Astrocyte (in vitro differentiated cells and primary cell): ENCODE data around the gene ONECUT3. TPM values are rescaled to one million over a fixed set of nuclear protein-coding genes. Genes with fewer than 3 reads are reported as not detected.
A peak's percentile ranks its signal among the peaks of the same experiment; 100 is the strongest.

Source experiments
- DNase-seq: peaks from one replicate; pipeline ENCODE4 v3.0.0-alpha.2; 2010; ENCODE audit warnings: low read depth
- FAIRE-seq: peaks from 2 replicates; lab custom pipeline; 2011; peaks lifted over from hg19 to GRCh38; lab: Jason Lieb, UNC
- H2AFZ ChIP-seq: 2 replicates; pipeline ENCODE4 v1.6.0; 2012; ENCODE audit warnings: low read depth, low read length, inconsistent platforms
- H3K27ac ChIP-seq: 2 replicates; pipeline ENCODE4 v1.5.1; 2011; ENCODE audit warnings: low read depth, low read length, inconsistent platforms
- H3K27me3 ChIP-seq: 2 replicates; pipeline ENCODE4 v1.6.0; 2011; ENCODE audit warnings: low read length, inconsistent platforms; ENCODE audit not compliant: insufficient read depth
- H3K36me3 ChIP-seq: 2 replicates; pipeline ENCODE4 v1.5.1; 2011; ENCODE audit warnings: low read length, inconsistent platforms; ENCODE audit not compliant: insufficient read depth
- H3K4me1 ChIP-seq: 2 replicates; pipeline ENCODE4 v1.5.1; 2011; ENCODE audit warnings: low read length, inconsistent platforms; ENCODE audit not compliant: insufficient read depth
- H3K4me2 ChIP-seq: 2 replicates; pipeline ENCODE4 v1.6.0; 2012; ENCODE audit warnings: low read length, inconsistent platforms
- H3K4me3 ChIP-seq: 2 replicates; pipeline ENCODE4 v1.5.1; 2011; ENCODE audit warnings: low read depth, mild to moderate bottlenecking, low read length, inconsistent platforms; ENCODE audit not compliant: insufficient read depth
- H3K79me2 ChIP-seq: 2 replicates; pipeline ENCODE4 v1.6.0; 2012; ENCODE audit warnings: mild to moderate bottlenecking, low read length, inconsistent platforms; ENCODE audit not compliant: insufficient read depth
- H3K9ac ChIP-seq: 2 replicates; pipeline ENCODE4 v1.6.0; 2012; ENCODE audit warnings: mild to moderate bottlenecking, low read length, inconsistent platforms
- H3K9me3 ChIP-seq: 2 replicates; pipeline ENCODE4 v1.5.1; 2012; ENCODE audit warnings: low read depth, mild to moderate bottlenecking, low read length, inconsistent platforms; ENCODE audit not compliant: insufficient read depth
- H4K20me1 ChIP-seq: 2 replicates; pipeline ENCODE4 v1.6.0; 2012; ENCODE audit warnings: low read length, inconsistent platforms; ENCODE audit not compliant: insufficient read depth
- H3K27ac Mint-ChIP-seq: one replicate; pipeline ENCODE4 v1.8.0; 2021; ENCODE audit warnings: mild to moderate bottlenecking, mixed read lengths; ENCODE audit not compliant: unreplicated experiment
- H3K27me3 Mint-ChIP-seq: one replicate; pipeline ENCODE4 v1.8.0; 2021; ENCODE audit warnings: low read depth, mixed read lengths; ENCODE audit not compliant: unreplicated experiment
- H3K36me3 Mint-ChIP-seq: one replicate; pipeline ENCODE4 v1.8.0; 2021; ENCODE audit warnings: low read depth, mixed read lengths; ENCODE audit not compliant: unreplicated experiment
- H3K4me1 Mint-ChIP-seq: one replicate; pipeline ENCODE4 v1.8.0; 2021; ENCODE audit warnings: low read depth, mixed read lengths; ENCODE audit not compliant: unreplicated experiment
- H3K4me3 Mint-ChIP-seq: one replicate; pipeline ENCODE4 v1.8.0; 2021; ENCODE audit warnings: mild to moderate bottlenecking, moderate library complexity, mixed read lengths; ENCODE audit not compliant: unreplicated experiment
- H3K9me3 Mint-ChIP-seq: one replicate; pipeline ENCODE4 v1.8.0; 2021; ENCODE audit warnings: mild to moderate bottlenecking, mixed read lengths; ENCODE audit not compliant: unreplicated experiment
- EZH2 ChIP-seq: IDR thresholded peaks from 2 replicates; pipeline ENCODE4 v1.6.1; 2012; ENCODE audit warnings: mild to moderate bottlenecking, low read length, inconsistent platforms; ENCODE audit not compliant: insufficient read depth
- total RNA-seq: library from RNA; stranded (reverse); gene quantifications from 2 replicates; pipeline ENCODE4 v1.2.1, GENCODE V29; 2021
- TF ChIP-seq, protein P1 (sequence below): IDR thresholded peaks from 2 replicates; pipeline ENCODE4 v1.5.1; 2011; ENCODE audit warnings: low read depth, mild to moderate bottlenecking, inconsistent platforms, low read length, moderate library complexity; ENCODE audit not compliant: insufficient read depth

Gene ONECUT3
- total RNA-seq, 1 donor from 2014 or later, result not detected

DNA sequence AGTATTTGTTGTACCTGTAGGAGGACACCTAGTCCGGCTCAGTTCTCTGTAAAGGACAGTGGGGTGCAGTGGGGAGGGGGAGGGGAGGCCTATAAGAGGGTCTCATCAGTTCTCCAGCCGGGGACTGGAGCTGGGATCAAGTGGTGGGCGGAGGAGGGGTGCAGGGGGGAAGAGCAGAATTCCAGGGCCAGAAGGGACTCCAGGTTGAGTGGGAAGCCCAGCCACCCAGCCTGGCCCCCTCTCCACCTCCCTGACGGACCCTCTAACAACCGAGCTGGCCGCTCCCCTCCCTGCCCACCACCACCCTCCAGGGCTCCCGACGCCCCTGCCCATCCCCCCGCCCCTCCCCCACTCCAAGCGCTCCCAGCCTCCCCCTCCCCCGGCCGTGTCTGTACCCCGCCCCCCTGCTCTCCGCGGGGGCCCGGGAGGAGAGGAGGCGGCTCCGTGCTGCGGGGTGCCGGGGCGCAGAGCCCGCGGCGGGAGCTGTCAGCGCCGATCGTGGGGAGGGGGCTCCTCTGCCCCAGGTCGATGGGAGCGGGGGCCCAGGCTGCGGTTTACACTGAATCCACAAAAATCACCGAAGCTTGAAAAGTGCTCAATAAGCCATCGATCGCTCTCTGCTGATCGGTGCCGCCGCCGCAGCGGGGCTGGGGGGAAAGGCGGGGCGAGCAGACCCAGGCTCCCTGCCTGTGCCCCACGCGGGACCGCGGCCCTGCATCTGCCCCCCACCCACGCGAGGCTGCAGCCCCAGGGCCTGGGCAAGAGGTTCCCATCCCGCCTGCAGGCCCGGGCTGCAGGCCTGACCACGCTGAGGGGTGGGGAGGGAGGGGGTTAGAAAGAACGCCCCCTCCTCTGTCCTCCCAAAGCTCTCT lies 34.6 kb upstream of the ONECUT3 start:
- Mint-ChIP-seq H3K9me3 (peaks cover 8% of the 10 kb centered on the region), H3K4me3 (no peak overlapping the region), H3K4me1 (no peaks in the 10 kb centered on the region), H3K27ac (no peak overlapping the region), H3K36me3 (peaks cover 1% of the 10 kb centered on the region), H3K27me3 (peaks cover 65% of the 10 kb centered on the region)
- H4K20me1 ChIP-seq, result no peaks in the 10 kb centered on the region
- no peak overlapping the region for H3K9ac ChIP-seq
- no peak for FAIRE-seq
- H3K4me2 ChIP-seq, result no peak overlapping the region
- H3K27me3 ChIP-seq, result peaks cover 13% of the 10 kb centered on the region
- no peak for TF ChIP-seq EZH2
- H2AFZ ChIP-seq, result no peak overlapping the region
- no peak for DNase-seq
- no peaks in the 10 kb centered on the region for H3K36me3 ChIP-seq
- H3K4me1 ChIP-seq, result no peaks in the 10 kb centered on the region
- no peak overlapping the region for H3K4me3 ChIP-seq
- H3K27ac ChIP-seq, result no peak overlapping the region
- H3K9me3 ChIP-seq, result peaks cover 7% of the 10 kb centered on the region
- H3K79me2 ChIP-seq, result no peaks in the 10 kb centered on the region

DNA sequence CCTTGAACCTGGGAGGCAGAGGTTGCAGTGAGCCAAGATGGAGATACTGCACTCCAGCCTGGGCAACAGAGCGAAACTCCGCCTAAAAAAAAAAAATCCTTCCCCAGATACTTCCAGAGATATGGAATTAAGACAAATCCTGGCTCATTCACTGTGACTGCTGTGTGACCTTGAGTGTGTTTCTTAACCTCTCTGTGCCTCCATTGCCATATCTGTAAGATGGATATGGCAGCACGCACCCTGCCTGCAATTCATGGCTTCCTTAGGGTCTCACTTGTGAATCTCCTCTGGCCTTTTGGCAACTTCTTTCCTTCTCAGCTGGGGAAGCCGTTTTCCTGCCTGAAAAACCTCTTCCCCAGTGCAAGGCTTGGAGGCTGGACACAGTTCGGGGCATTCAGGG lies 33.8 kb upstream of the ONECUT3 start:
- H3K9ac ChIP-seq, result no peak overlapping the region
- no peak for TF ChIP-seq EZH2
- TF ChIP-seq, protein P1, sequence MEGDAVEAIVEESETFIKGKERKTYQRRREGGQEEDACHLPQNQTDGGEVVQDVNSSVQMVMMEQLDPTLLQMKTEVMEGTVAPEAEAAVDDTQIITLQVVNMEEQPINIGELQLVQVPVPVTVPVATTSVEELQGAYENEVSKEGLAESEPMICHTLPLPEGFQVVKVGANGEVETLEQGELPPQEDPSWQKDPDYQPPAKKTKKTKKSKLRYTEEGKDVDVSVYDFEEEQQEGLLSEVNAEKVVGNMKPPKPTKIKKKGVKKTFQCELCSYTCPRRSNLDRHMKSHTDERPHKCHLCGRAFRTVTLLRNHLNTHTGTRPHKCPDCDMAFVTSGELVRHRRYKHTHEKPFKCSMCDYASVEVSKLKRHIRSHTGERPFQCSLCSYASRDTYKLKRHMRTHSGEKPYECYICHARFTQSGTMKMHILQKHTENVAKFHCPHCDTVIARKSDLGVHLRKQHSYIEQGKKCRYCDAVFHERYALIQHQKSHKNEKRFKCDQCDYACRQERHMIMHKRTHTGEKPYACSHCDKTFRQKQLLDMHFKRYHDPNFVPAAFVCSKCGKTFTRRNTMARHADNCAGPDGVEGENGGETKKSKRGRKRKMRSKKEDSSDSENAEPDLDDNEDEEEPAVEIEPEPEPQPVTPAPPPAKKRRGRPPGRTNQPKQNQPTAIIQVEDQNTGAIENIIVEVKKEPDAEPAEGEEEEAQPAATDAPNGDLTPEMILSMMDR, result no peak
- FAIRE-seq (no peak), DNase-seq (no peak)
- H3K79me2 ChIP-seq, result no peaks in the 10 kb centered on the region
- H3K9me3 ChIP-seq, result peaks cover 7% of the 10 kb centered on the region
- H3K27me3 ChIP-seq, result peaks cover 13% of the 10 kb centered on the region
- H3K36me3 ChIP-seq, result no peaks in the 10 kb centered on the region
- Mint-ChIP-seq H3K9me3 (peaks cover 9% of the 10 kb centered on the region), H3K4me3 (peak overlapping the region; percentile 45), H3K36me3 (peaks cover 1% of the 10 kb centered on the region), H3K27me3 (peaks cover 62% of the 10 kb centered on the region), H3K4me1 (no peaks in the 10 kb centered on the region), H3K27ac (no peak overlapping the region)
- no peaks in the 10 kb centered on the region for H3K4me1 ChIP-seq
- H3K27ac ChIP-seq, result no peak overlapping the region
- no peak overlapping the region for H3K4me2 ChIP-seq
- H4K20me1 ChIP-seq, result no peaks in the 10 kb centered on the region
- no peak overlapping the region for H2AFZ ChIP-seq
- no peak overlapping the region for H3K4me3 ChIP-seq

DNA sequence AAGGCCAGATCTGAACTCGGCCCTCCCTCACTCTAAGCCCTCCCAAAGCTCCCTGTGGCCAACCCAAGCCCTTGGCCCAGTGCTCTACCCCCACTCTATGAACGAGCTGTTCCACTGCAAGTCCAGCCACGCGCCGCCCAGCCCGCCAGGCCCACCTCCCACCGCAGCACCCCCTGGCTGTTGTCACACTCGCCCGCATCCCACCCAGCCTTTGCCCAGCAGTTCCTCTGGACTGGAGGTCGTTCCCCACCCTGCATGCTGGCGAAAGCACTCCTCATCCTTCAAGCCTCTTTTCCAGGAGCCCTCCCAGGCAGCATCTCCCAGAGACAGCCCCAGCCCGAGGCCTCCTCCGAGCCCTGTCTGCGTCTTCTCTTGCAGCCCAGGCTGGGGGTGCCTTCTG lies 33.1 kb upstream of the ONECUT3 start:
- TF ChIP-seq, protein P1, result no peak
- no peak for TF ChIP-seq EZH2
- Histone ChIP-seq H3K79me2 (no peaks in the 10 kb centered on the region), H3K4me1 (no peaks in the 10 kb centered on the region), H3K4me2 (no peak overlapping the region), H2AFZ (no peak overlapping the region), H3K9ac (no peak overlapping the region), H3K4me3 (no peak overlapping the region), H4K20me1 (no peaks in the 10 kb centered on the region), H3K27ac (no peak overlapping the region), H3K27me3 (peaks cover 13% of the 10 kb centered on the region), H3K36me3 (no peaks in the 10 kb centered on the region), H3K9me3 (peaks cover 7% of the 10 kb centered on the region)
- Mint-ChIP-seq H3K9me3 (peaks cover 9% of the 10 kb centered on the region), H3K36me3 (peaks cover 1% of the 10 kb centered on the region), H3K27me3 (peaks cover 60% of the 10 kb centered on the region), H3K4me3 (no peak overlapping the region), H3K4me1 (no peaks in the 10 kb centered on the region), H3K27ac (no peak overlapping the region)
- DNase-seq (no peak), FAIRE-seq (no peak)
